Measurements from ENCODE around the gene APOL2. TPM values are rescaled to one million over a fixed set of nuclear protein-coding genes. Genes with fewer than 3 reads are reported as not detected.
"Not testable (repeated sequence)": the region's sequence is repeated elsewhere in the genome, so short reads cannot be mapped to it uniquely, and the experiment has no call there.

APOL2 gene
- total RNA-seq, 1 donor from 2014 or later: 77.2 TPM

DNA sequence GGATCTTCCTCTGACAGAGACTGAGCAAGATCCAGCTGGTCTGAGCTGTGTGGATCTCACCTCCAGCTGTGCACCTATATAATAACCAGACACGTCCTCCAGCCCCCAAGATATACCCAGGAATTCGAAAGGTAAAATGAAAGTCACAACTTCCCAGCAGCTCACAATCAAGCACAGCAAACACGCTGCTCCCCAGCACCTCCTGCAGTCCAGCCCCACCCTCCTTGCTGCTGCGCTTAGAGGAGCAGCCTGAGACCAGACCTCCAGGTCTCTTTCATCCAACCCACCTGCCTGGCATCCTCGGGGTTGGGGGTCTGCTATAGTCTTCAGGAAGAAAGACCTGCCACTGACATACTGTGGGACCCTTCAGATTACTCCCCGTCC lies 34.7 kb downstream of the APOL2 start:
- Mint-ChIP-seq H3K36me3 (ENCODE audit: low read depth, unreplicated experiment) (peaks cover 6% of the 10 kb centered on the region), H3K27me3 (ENCODE audit: low read depth, unreplicated experiment) (peaks cover 32% of the 10 kb centered on the region), H3K4me3 (ENCODE audit: unreplicated experiment) (no peak overlapping the region), H3K27ac (ENCODE audit: unreplicated experiment) (no peak overlapping the region), H3K4me1 (ENCODE audit: low read depth, unreplicated experiment) (no peaks in the 10 kb centered on the region), H3K9me3 (ENCODE audit: unreplicated experiment) (peaks cover 11% of the 10 kb centered on the region)
- H3K4me1 ChIP-seq (ENCODE audit: insufficient read depth, low read length): no peaks in the 10 kb centered on the region
- no peaks in the 10 kb centered on the region for H3K27me3 ChIP-seq (ENCODE audit: insufficient read depth, low read length)
- H3K27ac ChIP-seq (ENCODE audit: low read depth, low read length): no peak overlapping the region
- TF ChIP-seq, protein P1, sequence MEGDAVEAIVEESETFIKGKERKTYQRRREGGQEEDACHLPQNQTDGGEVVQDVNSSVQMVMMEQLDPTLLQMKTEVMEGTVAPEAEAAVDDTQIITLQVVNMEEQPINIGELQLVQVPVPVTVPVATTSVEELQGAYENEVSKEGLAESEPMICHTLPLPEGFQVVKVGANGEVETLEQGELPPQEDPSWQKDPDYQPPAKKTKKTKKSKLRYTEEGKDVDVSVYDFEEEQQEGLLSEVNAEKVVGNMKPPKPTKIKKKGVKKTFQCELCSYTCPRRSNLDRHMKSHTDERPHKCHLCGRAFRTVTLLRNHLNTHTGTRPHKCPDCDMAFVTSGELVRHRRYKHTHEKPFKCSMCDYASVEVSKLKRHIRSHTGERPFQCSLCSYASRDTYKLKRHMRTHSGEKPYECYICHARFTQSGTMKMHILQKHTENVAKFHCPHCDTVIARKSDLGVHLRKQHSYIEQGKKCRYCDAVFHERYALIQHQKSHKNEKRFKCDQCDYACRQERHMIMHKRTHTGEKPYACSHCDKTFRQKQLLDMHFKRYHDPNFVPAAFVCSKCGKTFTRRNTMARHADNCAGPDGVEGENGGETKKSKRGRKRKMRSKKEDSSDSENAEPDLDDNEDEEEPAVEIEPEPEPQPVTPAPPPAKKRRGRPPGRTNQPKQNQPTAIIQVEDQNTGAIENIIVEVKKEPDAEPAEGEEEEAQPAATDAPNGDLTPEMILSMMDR (IDR thresholded peaks at IDR 0.05; ENCODE audit: insufficient read depth, low read depth, low read length): no peak
- TF ChIP-seq EZH2 (IDR thresholded peaks at IDR 0.05; ENCODE audit: insufficient read depth, low read length): no peak
- no peak overlapping the region for H3K9ac ChIP-seq (ENCODE audit: low read length)
- no peaks in the 10 kb centered on the region for H3K79me2 ChIP-seq (ENCODE audit: insufficient read depth, low read length)
- DNase-seq (ENCODE audit: low read depth): no peak
- no peaks in the 10 kb centered on the region for H3K9me3 ChIP-seq (ENCODE audit: insufficient read depth, low read depth, low read length)
- H3K4me3 ChIP-seq (ENCODE audit: insufficient read depth, low read depth, low read length): no peak overlapping the region
- H3K36me3 ChIP-seq (ENCODE audit: insufficient read depth, low read length): no peaks in the 10 kb centered on the region
- H4K20me1 ChIP-seq (ENCODE audit: insufficient read depth, low read length): no peaks in the 10 kb centered on the region
- H2AFZ ChIP-seq (ENCODE audit: low read depth, low read length): no peak overlapping the region
- no peak overlapping the region for H3K4me2 ChIP-seq (ENCODE audit: low read length)
- no peak for FAIRE-seq

DNA sequence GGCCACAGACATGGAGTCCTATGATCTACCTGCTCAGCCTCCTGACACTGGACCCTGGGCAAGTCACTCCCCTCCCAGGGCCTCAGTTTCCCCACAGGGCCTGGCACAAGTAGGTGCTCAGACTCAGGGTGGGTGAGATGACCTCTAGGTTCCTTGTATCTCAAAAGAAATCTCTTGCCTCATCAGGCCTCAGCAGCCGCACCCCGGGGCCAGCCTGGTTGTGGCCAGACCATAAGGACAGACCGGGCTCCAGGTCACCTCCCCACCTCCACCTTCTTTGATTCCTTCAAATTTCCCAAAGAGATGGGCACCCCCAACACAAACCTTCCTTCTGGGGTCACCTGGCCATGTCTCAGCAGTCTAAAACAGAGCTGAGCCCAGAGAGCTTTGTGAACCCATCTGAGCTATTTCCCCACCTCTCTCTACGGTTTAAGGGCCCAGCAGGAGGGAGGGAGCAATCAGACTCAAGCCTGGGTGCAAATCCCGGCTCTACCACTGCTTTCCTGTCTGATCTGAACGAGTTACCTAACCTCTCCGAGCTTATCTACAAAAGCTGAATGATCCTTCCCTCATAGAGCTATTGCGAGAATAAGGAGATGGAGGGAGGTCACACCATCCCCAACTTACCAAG lies 35.2 kb downstream of the APOL2 start:
- Mint-ChIP-seq H3K27me3 (ENCODE audit: low read depth, unreplicated experiment) (peaks cover 34% of the 10 kb centered on the region), H3K4me1 (ENCODE audit: low read depth, unreplicated experiment) (no peaks in the 10 kb centered on the region), H3K4me3 (ENCODE audit: unreplicated experiment) (no peak overlapping the region), H3K9me3 (ENCODE audit: unreplicated experiment) (peaks cover 6% of the 10 kb centered on the region), H3K36me3 (ENCODE audit: low read depth, unreplicated experiment) (peaks cover 2% of the 10 kb centered on the region), H3K27ac (ENCODE audit: unreplicated experiment) (no peak overlapping the region)
- no peaks in the 10 kb centered on the region for H3K27me3 ChIP-seq (ENCODE audit: insufficient read depth, low read length)
- DNase-seq (ENCODE audit: low read depth) (no peak), FAIRE-seq (no peak)
- H3K36me3 ChIP-seq (ENCODE audit: insufficient read depth, low read length): no peaks in the 10 kb centered on the region
- no peak overlapping the region for H3K9ac ChIP-seq (ENCODE audit: low read length)
- no peak overlapping the region for H2AFZ ChIP-seq (ENCODE audit: low read depth, low read length)
- no peak overlapping the region for H3K27ac ChIP-seq (ENCODE audit: low read depth, low read length)
- no peak overlapping the region for H3K4me3 ChIP-seq (ENCODE audit: insufficient read depth, low read depth, low read length)
- no peaks in the 10 kb centered on the region for H3K79me2 ChIP-seq (ENCODE audit: insufficient read depth, low read length)
- H3K9me3 ChIP-seq (ENCODE audit: insufficient read depth, low read depth, low read length): no peaks in the 10 kb centered on the region
- no peak for TF ChIP-seq EZH2 (IDR thresholded peaks at IDR 0.05; ENCODE audit: insufficient read depth, low read length)
- TF ChIP-seq, protein P1 (IDR thresholded peaks at IDR 0.05; ENCODE audit: insufficient read depth, low read depth, low read length): no peak
- H3K4me1 ChIP-seq (ENCODE audit: insufficient read depth, low read length): no peaks in the 10 kb centered on the region
- H4K20me1 ChIP-seq (ENCODE audit: insufficient read depth, low read length): no peaks in the 10 kb centered on the region
- no peak overlapping the region for H3K4me2 ChIP-seq (ENCODE audit: low read length)

DNA sequence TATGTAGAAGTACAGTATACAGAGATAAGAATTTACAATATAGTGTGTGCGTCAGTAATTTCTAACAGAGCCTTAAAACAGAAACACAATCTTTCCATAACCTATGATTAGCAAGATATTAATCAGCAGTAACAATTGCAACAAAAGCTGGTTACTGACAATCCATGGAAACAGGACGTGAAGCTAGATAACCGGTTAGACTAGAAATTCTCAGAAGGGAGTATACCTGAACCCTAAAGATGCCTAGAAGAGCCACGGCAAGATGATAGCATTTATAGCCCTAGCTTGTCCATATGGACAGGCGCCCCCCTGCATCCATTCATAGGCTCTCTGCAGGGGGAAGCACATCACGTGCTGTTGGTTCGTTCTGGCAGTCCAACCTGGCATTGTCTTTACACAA lies 35.9 kb downstream of the APOL2 start:
- not testable (repeated sequence) for H2AFZ ChIP-seq (ENCODE audit: low read depth, low read length); DNase-seq (ENCODE audit: low read depth); H3K4me3 Mint-ChIP-seq (ENCODE audit: unreplicated experiment); H3K4me1 ChIP-seq (ENCODE audit: insufficient read depth, low read length); H3K9ac ChIP-seq (ENCODE audit: low read length); H3K36me3 Mint-ChIP-seq (ENCODE audit: low read depth, unreplicated experiment); H3K27ac Mint-ChIP-seq (ENCODE audit: unreplicated experiment); H3K36me3 ChIP-seq (ENCODE audit: insufficient read depth, low read length); H3K4me2 ChIP-seq (ENCODE audit: low read length); H3K9me3 ChIP-seq (ENCODE audit: insufficient read depth, low read depth, low read length); H3K79me2 ChIP-seq (ENCODE audit: insufficient read depth, low read length); H4K20me1 ChIP-seq (ENCODE audit: insufficient read depth, low read length); H3K4me1 Mint-ChIP-seq (ENCODE audit: low read depth, unreplicated experiment); H3K27me3 ChIP-seq (ENCODE audit: insufficient read depth, low read length); H3K9me3 Mint-ChIP-seq (ENCODE audit: unreplicated experiment); H3K4me3 ChIP-seq (ENCODE audit: insufficient read depth, low read depth, low read length); FAIRE-seq; H3K27ac ChIP-seq (ENCODE audit: low read depth, low read length)
- H3K27me3 Mint-ChIP-seq (ENCODE audit: low read depth, unreplicated experiment): peaks cover 34% of the 10 kb centered on the region

DNA sequence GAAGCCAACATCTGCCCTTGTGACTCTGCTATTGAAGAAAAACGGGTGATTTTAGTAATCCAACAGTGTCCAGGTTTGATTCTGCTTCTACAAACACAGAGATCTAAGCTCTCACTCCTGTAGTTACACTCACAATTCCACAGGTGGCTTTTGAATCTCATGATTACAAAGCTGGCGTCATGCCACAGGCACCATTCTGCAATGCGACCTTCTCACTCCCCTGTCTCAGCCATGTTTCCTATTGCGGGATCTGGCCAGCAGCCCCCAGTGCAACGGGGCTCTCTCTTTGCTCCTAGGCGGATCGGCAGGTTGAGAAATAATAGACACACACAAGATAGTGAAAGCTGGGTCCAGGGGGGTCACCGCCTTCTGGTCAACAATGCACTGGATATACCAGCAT lies 36.4 kb downstream of the APOL2 start:
- not testable (repeated sequence) for DNase-seq (ENCODE audit: low read depth); H2AFZ ChIP-seq (ENCODE audit: low read depth, low read length); H4K20me1 ChIP-seq (ENCODE audit: insufficient read depth, low read length); H3K27ac ChIP-seq (ENCODE audit: low read depth, low read length); H3K4me1 Mint-ChIP-seq (ENCODE audit: low read depth, unreplicated experiment); FAIRE-seq; H3K4me3 ChIP-seq (ENCODE audit: insufficient read depth, low read depth, low read length); H3K79me2 ChIP-seq (ENCODE audit: insufficient read depth, low read length); H3K4me3 Mint-ChIP-seq (ENCODE audit: unreplicated experiment); H3K36me3 Mint-ChIP-seq (ENCODE audit: low read depth, unreplicated experiment); H3K9ac ChIP-seq (ENCODE audit: low read length); H3K36me3 ChIP-seq (ENCODE audit: insufficient read depth, low read length); H3K9me3 Mint-ChIP-seq (ENCODE audit: unreplicated experiment); H3K4me2 ChIP-seq (ENCODE audit: low read length); H3K27ac Mint-ChIP-seq (ENCODE audit: unreplicated experiment); H3K4me1 ChIP-seq (ENCODE audit: insufficient read depth, low read length); H3K27me3 ChIP-seq (ENCODE audit: insufficient read depth, low read length); H3K9me3 ChIP-seq (ENCODE audit: insufficient read depth, low read depth, low read length)
- H3K27me3 Mint-ChIP-seq (ENCODE audit: low read depth, unreplicated experiment): peaks cover 34% of the 10 kb centered on the region

Data from astrocyte (in vitro differentiated cells and primary cell).